MG63 (cell line): ENCODE data around the gene MIP. TPM values are rescaled to one million over a fixed set of nuclear protein-coding genes. Genes with fewer than 3 reads are reported as not detected.
"Not testable (repeated sequence)": the region's sequence is repeated elsewhere in the genome, so short reads cannot be mapped to it uniquely, and the experiment has no call there.

Source experiments
- DNase-seq: peaks from one replicate; pipeline ENCODE4 v3.0.0-alpha.2; 2020
- H3K27me3 ChIP-seq: fragments of 250-450 bp; sonication (Bioruptor Pico); 2 replicates; pipeline ENCODE4 v1.5.1; 2020; ENCODE audit warnings: mild to moderate bottlenecking, moderate library complexity
- H3K36me3 ChIP-seq: fragments of 250-450 bp; sonication (Bioruptor Pico); 2 replicates; pipeline ENCODE4 v1.5.1; 2020; ENCODE audit warnings: mild to moderate bottlenecking, moderate library complexity
- H3K4me3 ChIP-seq: fragments of 250-450 bp; sonication (Bioruptor Pico); 2 replicates; pipeline ENCODE4 v1.5.1; 2020; ENCODE audit warnings: mild to moderate bottlenecking, moderate library complexity
- H3K9me3 ChIP-seq: fragments of 250-450 bp; sonication (Bioruptor Pico); 2 replicates; pipeline ENCODE4 v1.5.1; 2020; ENCODE audit warnings: mild to moderate bottlenecking, moderate library complexity
- total RNA-seq: library from RNA; depleted of rRNA; stranded (reverse); fragments of >200 nt; shearing (Covaris generic); gene quantifications from 2 replicates; pipeline ENCODE4 v1.2.3, GENCODE V29; 2014; ENCODE audit warnings: low replicate concordance

Gene MIP
- total RNA-seq, 1 experiment from 2014 or later = not detected

- Histone ChIP-seq H3K36me3 (peaks cover 11% of the 10 kb centered on the region), H3K9me3 (no peaks in the 10 kb centered on the region), H3K27me3 (no peaks in the 10 kb centered on the region), H3K4me3 (no peak overlapping the region)
- DNase-seq = no peak
Observed at GRCh38 chr12:56476143-56476542, 21.7 kb upstream of the MIP start.

DNA sequence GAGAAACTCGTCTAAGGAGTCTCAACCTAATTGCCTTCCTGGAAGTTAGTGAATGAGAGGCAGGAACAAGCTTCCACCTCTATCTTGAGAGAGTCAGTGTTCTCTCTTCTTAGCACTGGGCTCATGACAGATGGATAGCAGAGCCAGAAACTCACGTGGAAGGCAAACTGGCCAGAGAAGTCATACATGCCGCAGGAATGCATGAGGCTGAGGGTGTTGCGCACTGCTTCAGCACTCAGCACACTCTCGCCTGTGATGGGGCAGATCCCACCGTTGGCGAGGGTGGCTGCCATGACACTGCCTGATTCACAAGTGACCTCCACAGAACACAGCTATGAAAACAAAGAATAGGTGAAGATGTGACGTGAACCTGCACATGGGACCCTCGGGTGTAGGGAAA is 19.9 kb upstream of the MIP start:
- Histone ChIP-seq H3K27me3 (no peaks in the 10 kb centered on the region), H3K4me3 (no peak overlapping the region), H3K9me3 (no peaks in the 10 kb centered on the region), H3K36me3 (peaks cover 27% of the 10 kb centered on the region)
- no peak for DNase-seq

DNA sequence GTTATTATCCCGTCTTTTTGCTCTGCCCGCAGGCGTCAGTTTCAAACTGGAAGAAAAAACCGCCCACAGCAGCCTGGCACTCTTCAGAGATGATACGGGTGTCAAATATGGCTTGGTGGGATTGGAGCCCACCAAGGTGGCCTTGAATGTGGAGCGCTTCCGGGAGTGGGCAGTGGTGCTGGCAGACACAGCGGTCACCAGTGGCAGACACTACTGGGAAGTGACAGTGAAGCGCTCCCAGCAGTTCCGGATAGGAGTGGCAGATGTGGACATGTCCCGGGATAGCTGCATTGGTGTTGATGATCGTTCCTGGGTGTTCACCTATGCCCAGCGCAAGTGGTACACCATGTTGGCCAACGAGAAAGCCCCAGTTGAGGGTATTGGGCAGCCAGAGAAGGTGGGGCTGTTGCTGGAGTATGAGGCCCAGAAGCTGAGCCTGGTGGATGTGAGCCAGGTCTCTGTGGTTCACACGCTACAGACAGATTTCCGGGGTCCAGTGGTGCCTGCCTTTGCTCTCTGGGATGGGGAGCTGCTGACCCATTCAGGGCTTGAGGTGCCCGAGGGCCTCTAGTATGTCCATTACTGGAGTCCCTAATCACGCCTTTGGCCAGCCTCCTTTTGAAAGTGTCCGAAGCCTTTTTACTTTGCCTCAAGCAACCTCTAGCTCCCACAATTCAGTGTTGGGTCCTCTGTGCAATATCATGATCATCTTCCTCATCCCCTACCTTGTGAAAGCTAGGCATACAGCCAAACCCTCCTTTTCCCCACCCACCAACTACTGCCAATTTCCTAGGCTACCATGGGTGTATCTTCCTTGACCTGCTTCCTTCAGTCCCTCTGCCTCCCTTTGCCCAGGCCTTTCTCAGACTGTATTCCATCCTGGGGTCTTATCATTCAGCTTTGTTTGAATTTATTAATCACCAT is 14.8 kb upstream of the MIP start:
- no peaks in the 10 kb centered on the region for H3K27me3 ChIP-seq
- DNase-seq = peak; percentile 42
- peaks cover 33% of the 10 kb centered on the region for H3K36me3 ChIP-seq
- H3K9me3 ChIP-seq = 0 out of 2 replicates have a peak, but pooled peaks cover 2% of the 10 kb centered on the region
- H3K4me3 ChIP-seq = peak overlapping the region; percentile 98

DNA sequence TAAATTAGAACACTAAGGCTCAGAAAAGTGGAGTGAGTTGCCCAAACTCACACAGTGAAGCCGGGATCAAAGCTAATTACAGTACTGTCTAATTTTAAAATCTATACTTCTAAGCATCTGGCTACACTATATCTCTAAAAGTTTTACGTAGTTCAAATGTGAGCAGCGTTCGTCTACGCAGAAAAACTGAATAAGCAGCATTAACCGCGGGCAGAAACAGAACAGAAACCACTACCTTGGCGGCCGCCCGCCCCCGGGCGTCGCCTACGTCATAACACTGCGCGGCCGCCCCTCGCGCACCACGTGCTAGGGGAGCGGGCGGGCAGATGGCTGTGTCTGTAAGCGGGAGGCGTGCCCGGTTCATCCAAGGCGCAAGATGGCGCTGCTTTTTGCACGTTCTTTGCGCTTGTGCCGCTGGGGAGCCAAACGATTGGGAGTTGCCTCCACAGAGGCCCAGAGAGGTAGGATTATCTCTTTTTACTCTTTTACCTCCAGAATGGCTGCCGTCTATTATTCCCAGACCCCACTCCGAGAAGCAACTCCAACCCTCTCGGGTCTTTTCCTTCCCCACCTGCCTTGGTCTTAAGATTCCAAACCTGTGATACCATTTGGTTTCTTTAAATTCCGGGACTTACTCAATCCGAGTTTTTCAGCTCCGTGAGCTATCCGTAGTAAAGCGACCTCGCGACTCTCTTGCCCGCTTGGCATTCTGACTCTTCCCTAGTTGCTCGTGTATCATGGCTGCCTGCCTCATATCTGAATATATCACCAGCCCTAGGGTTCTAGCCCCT is 14.0 kb upstream of the MIP start, which contains the start of gene SPRYD4:
Gene SPRYD4 (plus strand): TSS at position 363 of the 791 bp plus-strand sequence. CDS start 14 bp downstream, at position 377.
- DNase-seq = peak; percentile 91
- H3K9me3 ChIP-seq = 0 out of 2 replicates have a peak, but pooled peaks cover 2% of the 10 kb centered on the region
- H3K36me3 ChIP-seq = peaks cover 33% of the 10 kb centered on the region
- H3K4me3 ChIP-seq = peak within 1 kb of the TSS; percentile 98
- no peaks in the 10 kb centered on the region for H3K27me3 ChIP-seq

DNA sequence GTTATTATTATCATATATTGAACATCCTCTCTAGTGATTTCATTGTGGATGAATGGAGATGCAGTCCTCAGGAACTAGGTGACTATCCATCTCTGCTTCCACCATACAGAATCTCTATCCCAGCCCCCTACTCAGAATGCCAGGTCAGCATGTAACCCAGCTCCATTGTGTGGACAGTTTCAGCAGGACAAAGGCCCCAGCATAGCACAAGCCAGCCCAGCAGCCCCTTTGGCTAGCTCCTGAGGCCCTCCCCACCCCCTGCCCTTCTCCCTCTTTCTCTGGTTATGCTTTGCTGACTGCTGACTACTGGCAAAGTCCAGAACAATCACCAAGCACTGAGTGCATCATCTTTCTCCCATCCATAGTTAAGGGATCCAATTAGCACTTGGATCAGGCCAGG is 8.1 kb upstream of the MIP start:
- H3K9me3 ChIP-seq = 0 out of 2 replicates have a peak, but pooled peaks cover under 1% of the 10 kb centered on the region
- H3K4me3 ChIP-seq = no peak overlapping the region
- DNase-seq = no peak
- no peaks in the 10 kb centered on the region for H3K36me3 ChIP-seq
- no peaks in the 10 kb centered on the region for H3K27me3 ChIP-seq

DNA sequence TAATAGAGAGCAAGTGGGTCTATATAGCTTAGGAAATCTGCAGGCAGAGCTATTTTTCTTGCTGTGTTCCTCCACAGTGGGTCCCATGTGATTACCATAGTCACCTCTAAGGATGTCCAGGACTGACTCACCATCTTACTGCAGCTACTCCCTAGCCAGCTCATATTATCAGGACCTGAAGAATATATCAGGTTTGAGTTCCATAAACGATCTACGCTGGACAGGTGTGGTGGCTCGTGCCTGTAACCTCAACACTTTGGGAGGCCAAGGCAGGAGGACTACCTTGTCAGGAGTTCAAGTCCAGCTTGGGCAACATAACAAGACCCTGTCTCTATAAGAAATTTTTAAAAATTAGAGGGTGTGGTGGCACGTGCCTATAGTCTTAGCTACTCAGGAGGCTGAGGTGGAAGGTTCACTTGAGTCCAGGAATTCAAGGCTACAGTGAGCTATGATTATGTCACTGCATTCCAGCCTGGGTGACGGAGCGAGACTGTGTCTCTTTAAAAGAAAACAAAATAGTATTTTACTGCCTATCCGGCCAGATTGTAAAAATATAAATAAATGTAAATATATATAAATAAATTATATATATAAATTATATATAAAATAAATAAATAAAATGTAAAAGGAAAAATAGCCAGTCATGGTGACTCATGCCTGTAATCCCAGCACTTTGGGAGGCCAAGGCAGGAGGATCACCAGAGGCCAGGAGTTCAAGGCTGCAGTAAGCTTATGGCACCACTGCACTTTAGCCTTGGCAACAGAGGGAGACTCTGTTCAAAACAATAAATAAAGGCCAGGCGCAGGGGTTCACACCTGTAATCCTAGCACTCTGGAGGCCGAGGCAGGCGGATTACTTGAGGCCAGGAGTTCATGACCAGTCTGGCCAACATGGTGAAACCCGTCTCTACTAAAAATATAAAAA is 7.0 kb upstream of the MIP start:
- peak; percentile 41 for DNase-seq
- no peaks in the 10 kb centered on the region for H3K9me3 ChIP-seq
- H3K27me3 ChIP-seq = no peaks in the 10 kb centered on the region
- H3K4me3 ChIP-seq = no peak overlapping the region
- H3K36me3 ChIP-seq = no peaks in the 10 kb centered on the region

- Histone ChIP-seq H3K27me3 (no peaks in the 10 kb centered on the region), H3K36me3 (no peaks in the 10 kb centered on the region), H3K9me3 (no peaks in the 10 kb centered on the region), H3K4me3 (no peak overlapping the region)
- no peak for DNase-seq
Observed at GRCh38 chr12:56457817-56458216, 3.4 kb upstream of the MIP start.

GRCh38 chr12:56451147-56451546 is 3.3 kb downstream of the MIP start:
- Histone ChIP-seq H3K9me3 (no peaks in the 10 kb centered on the region), H3K27me3 (no peaks in the 10 kb centered on the region), H3K4me3 (no peak overlapping the region), H3K36me3 (peaks cover 7% of the 10 kb centered on the region; the same call in 1 of the 2 replicates)
- DNase-seq = no peak

DNA sequence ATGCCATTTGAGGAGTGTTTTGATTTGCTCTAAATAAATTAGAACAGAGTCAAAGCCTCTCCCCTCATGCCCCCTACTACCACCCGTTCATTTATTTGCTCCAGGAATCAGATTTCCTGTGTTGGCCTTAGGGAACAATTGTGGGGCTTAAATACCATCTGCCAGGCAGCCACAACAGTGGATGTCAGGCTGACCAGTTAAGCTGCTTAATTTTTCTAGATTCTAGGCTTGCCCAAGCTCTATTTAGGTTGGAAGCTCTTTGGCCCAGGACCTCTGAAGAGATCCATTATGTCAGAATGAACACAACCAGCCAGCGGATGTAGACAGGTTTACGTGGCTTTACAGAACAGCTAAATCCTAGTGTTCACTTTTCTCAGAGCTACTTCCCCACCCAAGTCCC is 4.2 kb downstream of the MIP start:
- no peak for DNase-seq
- Histone ChIP-seq H3K4me3 (no peak overlapping the region), H3K9me3 (no peaks in the 10 kb centered on the region), H3K27me3 (no peaks in the 10 kb centered on the region), H3K36me3 (peaks cover 7% of the 10 kb centered on the region; the same call in 1 of the 2 replicates)

GRCh38 chr12:56449622-56449984 is 4.9 kb downstream of the MIP start:
- no peak for DNase-seq
- peaks cover 7% of the 10 kb centered on the region; the same call in 1 of the 2 replicates for H3K36me3 ChIP-seq
- no peaks in the 10 kb centered on the region for H3K27me3 ChIP-seq
- no peaks in the 10 kb centered on the region for H3K9me3 ChIP-seq
- H3K4me3 ChIP-seq = peak overlapping the region; percentile 57

DNA sequence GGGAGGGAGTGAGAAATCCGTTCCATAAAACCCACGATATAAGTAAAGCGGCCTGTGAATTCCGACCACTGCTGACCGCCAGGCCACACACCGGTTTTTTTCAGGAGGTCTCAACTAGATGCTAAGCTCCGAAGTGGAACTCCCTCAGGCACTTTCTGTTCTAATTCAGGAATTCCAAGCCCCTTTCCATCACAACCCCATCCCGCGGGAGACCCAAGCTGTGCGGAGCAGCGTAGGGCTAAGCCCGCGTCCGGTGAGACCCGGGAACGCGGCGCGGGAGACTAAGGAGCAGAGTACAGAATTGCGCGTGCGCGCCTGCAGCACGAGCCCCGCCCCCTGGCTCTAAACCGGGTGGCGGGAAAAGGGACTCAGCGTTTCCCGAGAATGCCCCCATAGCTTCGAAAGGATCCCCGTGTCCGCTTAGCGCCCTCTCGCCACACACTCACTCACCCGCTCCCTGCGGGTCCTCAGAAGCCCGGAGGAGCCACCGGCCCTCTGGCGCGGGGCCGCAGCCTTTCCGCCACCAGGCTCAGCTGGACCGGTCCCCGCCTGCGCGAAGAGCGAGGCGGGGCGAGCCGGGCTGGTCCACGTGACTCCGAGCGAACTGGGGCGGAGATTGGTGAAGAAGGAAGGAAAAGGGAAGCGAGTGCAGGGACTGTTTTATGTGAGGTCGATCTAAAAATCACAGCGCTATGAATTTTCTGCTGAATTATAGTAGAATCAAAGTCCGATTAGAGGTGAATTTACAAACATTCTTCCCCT is 5.4 kb downstream of the MIP start, which contains the start of gene TIMELESS:
Gene TIMELESS (minus strand): TSS at position 567 of the 762 bp plus-strand sequence. CDS start 15,256 bp downstream, outside the sequence.
- Histone ChIP-seq H3K27me3 (no peaks in the 10 kb centered on the region), H3K36me3 (peaks cover 7% of the 10 kb centered on the region; the same call in 1 of the 2 replicates), H3K4me3 (peak within 1 kb of the TSS; percentile 57), H3K9me3 (no peaks in the 10 kb centered on the region)
- DNase-seq = peak; percentile 88

- DNase-seq, H3K27me3 ChIP-seq: not testable (repeated sequence)
Observed at GRCh38 chr12:56443208-56443607, 11.2 kb downstream of the MIP start.

DNA sequence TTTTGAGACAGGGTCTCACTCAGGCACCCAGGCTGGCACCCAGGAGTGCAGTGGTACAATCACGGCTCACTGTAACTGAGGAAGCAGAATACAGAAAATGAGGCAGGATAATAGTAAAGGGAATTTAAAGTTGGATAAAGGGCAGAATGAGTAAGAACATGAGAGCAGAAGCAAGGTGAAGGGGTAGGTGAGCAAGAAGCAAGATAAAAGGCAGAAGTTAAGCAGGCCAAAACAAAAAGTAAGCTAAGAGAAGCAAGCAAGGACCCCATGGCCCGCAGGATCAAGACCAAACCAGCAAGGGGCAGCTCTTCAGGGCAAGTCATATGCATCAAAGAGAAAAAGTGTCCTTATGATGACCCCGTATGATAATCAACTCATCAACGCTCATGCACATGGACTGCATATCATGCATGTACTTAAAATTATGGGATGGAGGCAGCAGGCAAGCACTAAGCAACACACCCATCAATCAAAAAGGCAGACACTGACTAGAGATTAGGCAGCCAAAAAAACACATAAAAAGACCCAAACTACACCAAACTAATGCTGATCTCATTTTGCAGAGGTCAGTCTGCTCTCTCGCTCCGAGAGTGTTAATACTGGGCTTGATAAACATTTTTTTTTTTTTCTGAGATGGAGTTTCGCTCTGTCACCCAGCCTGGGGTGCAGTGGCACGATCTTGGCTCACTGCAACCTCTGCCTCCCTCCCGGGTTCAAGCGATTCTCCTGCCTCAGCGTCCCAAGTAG is 16.9 kb downstream of the MIP start:
- no peak overlapping the region for H3K4me3 ChIP-seq
- no peak for DNase-seq
- no peaks in the 10 kb centered on the region for H3K27me3 ChIP-seq
- no peaks in the 10 kb centered on the region for H3K9me3 ChIP-seq
- peaks cover 8% of the 10 kb centered on the region for H3K36me3 ChIP-seq

More at GRCh38 chr12:56443208-56443607, 11.2 kb downstream of the MIP start:
- not testable (repeated sequence) for H3K4me3 ChIP-seq, H3K9me3 ChIP-seq, H3K36me3 ChIP-seq

- H3K36me3 ChIP-seq = peaks cover 17% of the 10 kb centered on the region
- H3K9me3 ChIP-seq = no peaks in the 10 kb centered on the region
- H3K27me3 ChIP-seq = no peaks in the 10 kb centered on the region
- no peak for DNase-seq
- H3K4me3 ChIP-seq = no peak overlapping the region
Observed at GRCh38 chr12:56434828-56435227, 19.6 kb downstream of the MIP start.

GRCh38 chr12:56431850-56432249 is 22.6 kb downstream of the MIP start:
- H3K4me3 ChIP-seq = no peak overlapping the region
- H3K9me3 ChIP-seq = no peaks in the 10 kb centered on the region
- DNase-seq = no peak
- H3K27me3 ChIP-seq = no peaks in the 10 kb centered on the region
- peaks cover 29% of the 10 kb centered on the region for H3K36me3 ChIP-seq
